Mesenchymal stem cell (in vitro differentiated cells and primary cell): Measurements from ENCODE around the gene GH1.

Source experiments
- DNase-seq: peaks from one replicate; pipeline ENCODE4 v3.0.0-alpha.2; 2013
- H2AFZ ChIP-seq: one replicate; pipeline ENCODE4 v1.6.1; 2013; ENCODE audit warnings: low read depth, mild to moderate bottlenecking, control low read depth, inconsistent platforms, low read length, moderate library complexity
- H2AK5ac ChIP-seq: 2 replicates; pipeline ENCODE4 v1.6.1; 2013; ENCODE audit warnings: low read length, moderate library complexity, mild to moderate bottlenecking, inconsistent platforms; ENCODE audit not compliant: severe bottlenecking
- H2BK120ac ChIP-seq: one replicate; pipeline ENCODE4 v1.6.1; 2013; ENCODE audit warnings: low read depth, mild to moderate bottlenecking, inconsistent platforms, low read length, moderate library complexity
- H2BK12ac ChIP-seq, 2 experiments: one replicate each; pipeline ENCODE4 v1.6.1; 2013; ENCODE audit warnings: inconsistent platforms in 2 of 2, low read length in 2 of 2, mild to moderate bottlenecking in 2 of 2, moderate library complexity in 2 of 2, control low read depth in 1 of 2
- H2BK15ac ChIP-seq: one replicate; pipeline ENCODE4 v1.6.1; 2013; ENCODE audit warnings: mild to moderate bottlenecking, low read depth, inconsistent platforms; ENCODE audit not compliant: poor library complexity, severe bottlenecking
- H2BK5ac ChIP-seq: 2 replicates; pipeline ENCODE4 v1.6.1; 2013; ENCODE audit warnings: low read depth, mild to moderate bottlenecking, low read length, control low read depth, inconsistent platforms; ENCODE audit not compliant: poor library complexity, severe bottlenecking
- H3K14ac ChIP-seq, 2 experiments: one replicate each; pipeline ENCODE4 v1.6.1; 2013; ENCODE audit warnings: inconsistent platforms in 2 of 2, low read length in 2 of 2, control low read depth in 1 of 2, mild to moderate bottlenecking in 1 of 2, moderate library complexity in 1 of 2
- H3K18ac ChIP-seq, 2 experiments: one replicate each; pipeline ENCODE4 v1.6.1; 2013; ENCODE audit warnings: inconsistent platforms in 2 of 2, low read length in 2 of 2, control low read depth in 1 of 2, low read depth in 1 of 2, mild to moderate bottlenecking in 1 of 2
- H3K23ac ChIP-seq, 2 experiments: one replicate each; pipeline ENCODE4 v1.6.1; 2013; ENCODE audit warnings: inconsistent platforms in 2 of 2, low read length in 2 of 2, mild to moderate bottlenecking in 2 of 2, moderate library complexity in 2 of 2, control low read depth in 1 of 2
- H3K27ac ChIP-seq: 2 replicates; pipeline ENCODE4 v1.5.1; 2013; ENCODE audit warnings: mild to moderate bottlenecking, moderate library complexity, low read length, control low read depth, inconsistent platforms; ENCODE audit not compliant: poor library complexity, severe bottlenecking
- H3K27me3 ChIP-seq, 2 experiments: 2 replicates each; pipeline versions ENCODE4 v1.6.1 to v1.7.0; 2013; ENCODE audit warnings: low read length in 2 of 2, mild to moderate bottlenecking in 2 of 2, moderate library complexity in 2 of 2, control low read depth in 1 of 2, inconsistent platforms in 1 of 2; ENCODE audit not compliant: control insufficient read depth in 1 of 2, insufficient read depth in 1 of 2
- H3K36me3 ChIP-seq, 2 experiments: 2 replicates each; pipeline versions ENCODE4 v1.6.1 to v1.7.0; 2013; ENCODE audit warnings: low read length in 2 of 2, control low read depth in 1 of 2, inconsistent platforms in 1 of 2, low read depth in 1 of 2, mild to moderate bottlenecking in 1 of 2; ENCODE audit not compliant: insufficient read depth in 2 of 2, control insufficient read depth in 1 of 2
- H3K4ac ChIP-seq, 2 experiments: one replicate each; pipeline ENCODE4 v1.6.1; 2013; ENCODE audit warnings: inconsistent platforms in 2 of 2, low read length in 2 of 2, mild to moderate bottlenecking in 2 of 2, moderate library complexity in 2 of 2, control low read depth in 1 of 2, low read depth in 1 of 2
- H3K4me1 ChIP-seq: 2 replicates; pipeline ENCODE4 v1.6.1; 2013; ENCODE audit warnings: low read depth, low read length, control low read depth; ENCODE audit not compliant: control insufficient read depth, insufficient read depth
- H3K4me2 ChIP-seq: 2 replicates; pipeline ENCODE4 v1.6.1; 2013; ENCODE audit warnings: low read length, mild to moderate bottlenecking, inconsistent platforms; ENCODE audit not compliant: poor library complexity, severe bottlenecking
- H3K4me3 ChIP-seq, 2 experiments: 2 replicates each; pipeline versions ENCODE4 v1.5.1 to v1.7.0; 2013; ENCODE audit warnings: low read length in 2 of 2, mild to moderate bottlenecking in 2 of 2, control low read depth in 1 of 2, low read depth in 1 of 2; ENCODE audit not compliant: insufficient read depth in 1 of 2
- H3K79me1 ChIP-seq: replicated peaks from 2 replicates; pipeline ENCODE4 v1.6.1; 2013; ENCODE audit warnings: mild to moderate bottlenecking, control low read depth, low read length, inconsistent platforms; ENCODE audit not compliant: poor library complexity, severe bottlenecking
- H3K9ac ChIP-seq: 2 replicates; pipeline ENCODE4 v1.7.0; 2013; ENCODE audit warnings: mild to moderate bottlenecking, low read length, moderate library complexity
- H3K9me3 ChIP-seq: 2 replicates; pipeline ENCODE4 v1.7.0; 2013; ENCODE audit warnings: mild to moderate bottlenecking, low read length; ENCODE audit not compliant: control insufficient read depth
- H4K8ac ChIP-seq: one replicate; pipeline ENCODE4 v1.6.1; 2013; ENCODE audit warnings: inconsistent platforms, mild to moderate bottlenecking, low read length, moderate library complexity
- H4K91ac ChIP-seq: one replicate; pipeline ENCODE4 v1.6.1; 2013; ENCODE audit warnings: mild to moderate bottlenecking, low read length, inconsistent platforms
- WGBS: methylation state at CpG from one replicate; pipeline ENCODE4 v1.1.7; 2013; ENCODE audit warnings: mixed read lengths; 5-methylcytosine and 5-hydroxymethylcytosine counted together

GH1 gene

DNA sequence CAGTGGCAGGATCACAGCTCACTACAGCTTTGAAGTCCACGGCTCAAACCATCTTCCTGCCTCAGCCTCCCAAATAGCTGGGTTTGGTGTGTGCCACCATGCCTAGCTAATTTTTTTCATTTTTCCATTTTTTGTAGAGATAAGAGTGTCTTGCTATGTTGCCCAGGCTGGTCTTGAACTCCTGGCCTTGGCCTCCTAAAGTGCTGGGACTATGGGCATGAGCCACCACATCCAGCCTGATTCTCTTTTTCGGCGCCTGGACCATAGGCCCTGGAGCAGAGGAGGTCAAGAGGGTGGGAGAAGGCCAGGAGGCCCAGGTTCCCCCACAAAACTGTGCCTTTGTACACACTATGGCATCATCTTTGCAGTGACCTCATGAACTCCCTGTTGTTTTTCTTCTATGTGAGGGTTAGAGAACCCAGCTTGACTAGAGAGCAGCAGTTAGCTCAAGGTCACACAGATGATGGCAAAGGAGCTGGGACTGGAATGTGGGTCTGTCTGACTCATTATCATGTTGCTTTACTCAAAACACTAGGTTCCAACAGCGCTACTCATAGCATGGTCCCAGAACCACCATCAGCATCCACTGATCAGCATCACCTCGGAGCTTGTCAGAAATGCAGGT is 37.8 kb upstream of the GH1 start:
- Histone ChIP-seq H2BK12ac (no peak overlapping the region), H2BK5ac (no peak overlapping the region), H2BK120ac (no peak overlapping the region), H3K27me3 (peaks cover 20 to 48% of the 10 kb centered on the region in 2 experiments), H2AK5ac (no peak overlapping the region), H3K23ac (no peak overlapping the region), H2AFZ (no peak overlapping the region), H3K4ac (no peak overlapping the region), H3K4me2 (no peak overlapping the region), H3K4me1 (peaks cover under 1% of the 10 kb centered on the region), H4K91ac (no peak overlapping the region), H4K8ac (no peak overlapping the region), H3K27ac (no peak overlapping the region), H3K18ac (no peak overlapping the region), H3K4me3 (no peak overlapping the region), H3K36me3 (no peaks in the 10 kb centered on the region), H3K79me1 (no peaks in the 10 kb centered on the region), H2BK15ac (no peak overlapping the region), H3K9ac (no peak overlapping the region), H3K9me3 (no peaks in the 10 kb centered on the region), H3K14ac (no peak overlapping the region)
- DNase-seq, result peak; percentile 33
- 91% methylated on average over 4 of the region's 5 CpGs for WGBS

DNA sequence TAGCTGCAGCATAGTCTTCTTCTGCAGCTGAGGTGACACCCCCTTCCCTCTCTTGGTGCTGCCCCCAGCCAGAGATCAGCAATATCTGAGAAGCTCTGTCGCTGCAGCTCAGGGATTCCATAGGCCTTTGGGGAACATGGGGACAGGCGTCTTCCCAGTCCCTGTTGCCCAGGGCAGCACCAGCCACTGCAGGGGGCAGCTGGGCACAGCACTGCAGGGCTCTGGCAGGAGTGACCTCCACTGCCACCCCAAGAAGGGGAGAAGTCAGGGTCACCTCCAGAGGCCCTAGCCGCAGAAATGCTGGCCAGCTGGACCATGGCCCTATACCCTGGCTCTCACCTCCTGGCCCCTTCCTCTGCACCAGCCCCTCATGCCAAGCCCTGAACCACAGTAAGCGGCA is 37.2 kb upstream of the GH1 start:
- Histone ChIP-seq H2BK15ac (no peak overlapping the region), H3K4ac (no peak overlapping the region), H3K79me1 (no peaks in the 10 kb centered on the region)

DNA sequence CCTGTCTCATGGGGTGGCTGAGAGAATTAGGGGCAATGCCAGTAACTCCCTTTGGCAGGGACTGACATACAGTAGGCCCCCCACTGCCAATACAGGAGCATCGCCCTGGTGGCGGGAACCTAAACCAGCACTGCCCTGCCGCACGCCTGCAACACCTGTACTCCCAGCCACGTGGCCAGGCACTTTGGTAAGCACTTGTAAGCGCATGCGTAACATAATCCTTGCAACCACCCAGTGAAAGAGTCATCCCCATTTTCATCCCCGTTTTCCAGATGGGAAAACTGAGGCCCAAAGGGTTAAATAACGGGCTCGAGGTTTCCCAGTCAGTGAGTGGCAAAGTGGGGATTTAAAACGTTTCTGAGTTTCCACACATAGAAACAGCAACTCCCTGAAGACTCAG is 36.6 kb upstream of the GH1 start:
- Histone ChIP-seq H2AFZ (no peak overlapping the region), H3K9me3 (no peaks in the 10 kb centered on the region), H3K9ac (no peak overlapping the region), H3K23ac (no peak overlapping the region), H3K27ac (no peak overlapping the region), H3K4me2 (no peak overlapping the region), H2BK15ac (no peak overlapping the region), H3K4me1 (no peaks in the 10 kb centered on the region), H3K18ac (no peak overlapping the region), H2BK12ac (no peak overlapping the region), H3K79me1 (no peaks in the 10 kb centered on the region), H2AK5ac (no peak overlapping the region), H2BK120ac (no peak overlapping the region), H3K27me3 (peaks cover 24 to 52% of the 10 kb centered on the region in 2 experiments), H3K4me3 (no peak overlapping the region), H3K36me3 (no peaks in the 10 kb centered on the region), H4K91ac (no peak overlapping the region), H2BK5ac (no peak overlapping the region), H3K4ac (no peak overlapping the region), H3K14ac (no peak overlapping the region), H4K8ac (no peak overlapping the region)
- no peak for DNase-seq
- 79% methylated on average over 11 of the region's 11 CpGs for WGBS

More for the DNA sequence above, 37.2 kb upstream of the GH1 start:
- H3K14ac ChIP-seq, result no peak overlapping the region
- H4K8ac ChIP-seq, result no peak overlapping the region
- no peak overlapping the region for H3K23ac ChIP-seq
- no peak overlapping the region for H2BK5ac ChIP-seq
- no peak overlapping the region for H2AK5ac ChIP-seq
- H4K91ac ChIP-seq, result no peak overlapping the region
- H3K18ac ChIP-seq, result no peak overlapping the region
- no peak overlapping the region for H3K4me2 ChIP-seq
- H3K9ac ChIP-seq, result no peak overlapping the region
- H2BK12ac ChIP-seq, result no peak overlapping the region
- no peak overlapping the region for H3K4me3 ChIP-seq
- H2BK120ac ChIP-seq, result no peak overlapping the region
- H2AFZ ChIP-seq, result no peak overlapping the region
- H3K4me1 ChIP-seq, result no peaks in the 10 kb centered on the region
- peaks cover 24 to 52% of the 10 kb centered on the region in 2 experiments for H3K27me3 ChIP-seq
- WGBS, result 84% methylated on average over 4 of the region's 4 CpGs
- H3K27ac ChIP-seq, result no peak overlapping the region
- DNase-seq, result no peak
- no peaks in the 10 kb centered on the region for H3K36me3 ChIP-seq
- no peaks in the 10 kb centered on the region for H3K9me3 ChIP-seq

DNA sequence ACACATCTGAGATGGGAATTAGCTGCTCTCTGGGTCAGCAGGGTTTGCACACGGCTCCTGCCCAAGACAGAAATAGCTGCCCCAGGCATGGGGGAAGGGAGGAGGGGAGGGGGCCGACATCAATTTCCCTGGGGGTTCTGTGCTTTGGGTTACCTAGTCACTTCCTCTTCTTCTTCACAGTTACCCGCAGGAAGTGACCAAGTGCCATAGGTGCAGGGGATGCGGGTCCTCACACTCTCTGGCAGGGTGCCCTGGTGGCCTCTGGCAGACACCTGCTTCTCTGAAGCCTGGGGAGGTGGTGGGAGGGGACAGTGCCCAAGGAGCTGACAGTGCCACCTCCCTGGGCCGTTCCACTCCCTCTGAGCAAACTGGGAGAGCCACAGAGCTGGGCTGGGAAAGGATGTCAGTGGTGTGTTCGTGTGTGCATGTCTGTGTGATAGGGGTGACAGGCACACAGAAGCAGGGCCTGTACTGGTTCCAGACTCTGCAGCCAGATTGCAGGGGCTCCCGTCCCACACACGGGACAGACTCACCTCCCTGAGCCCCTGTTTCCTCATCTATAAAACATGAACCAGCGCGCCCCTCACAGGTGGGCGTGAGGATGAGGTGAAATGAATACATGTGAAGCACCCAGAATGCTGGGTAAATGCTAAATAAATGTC is 35.9 kb upstream of the GH1 start:
- Histone ChIP-seq H3K9ac (no peak overlapping the region), H3K4me1 (no peaks in the 10 kb centered on the region), H3K4ac (no peak overlapping the region), H2BK15ac (no peak overlapping the region), H2BK12ac (no peak overlapping the region), H3K27ac (no peak overlapping the region), H3K4me2 (no peak overlapping the region), H3K9me3 (no peaks in the 10 kb centered on the region), H2BK5ac (no peak overlapping the region), H3K36me3 (no peaks in the 10 kb centered on the region), H4K8ac (no peak overlapping the region), H2AFZ (no peak overlapping the region), H2BK120ac (no peak overlapping the region), H2AK5ac (no peak overlapping the region), H3K27me3 (peaks cover 17 to 48% of the 10 kb centered on the region in 2 experiments), H3K79me1 (no peaks in the 10 kb centered on the region), H4K91ac (no peak overlapping the region), H3K4me3 (no peak overlapping the region), H3K23ac (no peak overlapping the region), H3K18ac (no peak overlapping the region), H3K14ac (no peak overlapping the region)
- WGBS, result 86% methylated on average over 10 of the region's 11 CpGs
- no peak for DNase-seq
